Neural crest cell (in vitro differentiated cells): Measurements from ENCODE around the gene MON2. TPM values are rescaled to one million over a fixed set of nuclear protein-coding genes. Genes with fewer than 3 reads are reported as not detected.
A peak's percentile ranks its signal among the peaks of the same experiment; 100 is the strongest.

Experiments
- DNase-seq: peaks from one replicate; pipeline ENCODE4 v3.0.0; 2021; ENCODE audit warnings: low read depth, mixed read lengths, low spot score
- H3K27ac Mint-ChIP-seq: one replicate; pipeline ENCODE4 v1.8.0; 2021; ENCODE audit warnings: mild to moderate bottlenecking, mixed read lengths; ENCODE audit not compliant: unreplicated experiment
- H3K27me3 Mint-ChIP-seq: 2 replicates; pipeline ENCODE4 v1.8.0; 2021; ENCODE audit warnings: low read depth, mild to moderate bottlenecking, mixed read lengths
- H3K36me3 Mint-ChIP-seq: 2 replicates; pipeline ENCODE4 v1.8.0; 2021; ENCODE audit warnings: low read depth, mild to moderate bottlenecking, mixed read lengths
- H3K4me1 Mint-ChIP-seq: 2 replicates; pipeline ENCODE4 v1.8.0; 2021; ENCODE audit warnings: mixed read lengths
- H3K4me3 Mint-ChIP-seq: one replicate; pipeline ENCODE4 v1.8.0; 2021; ENCODE audit warnings: mild to moderate bottlenecking, mixed read lengths
- H3K9me3 Mint-ChIP-seq: 2 replicates; pipeline ENCODE4 v1.8.0; 2021; ENCODE audit warnings: mixed read lengths
- CTCF ChIP-seq: fragments of 200-600 bp; sonication (generic); conservative IDR thresholded peaks from 2 replicates; pipeline ENCODE4 v1.5.0; 2021; ENCODE audit warnings: antibody characterized with exemption, mild to moderate bottlenecking
- total RNA-seq: library from RNA; stranded (reverse); gene quantifications from 2 replicates; pipeline ENCODE4 v1.2.1, GENCODE V29; 2021

Gene MON2
- total RNA-seq, 1 donor from 2014 or later, result 40.1 TPM

GRCh38 chr12:62581288-62582064 lies 114.8 kb downstream of the MON2 start:
- H3K9me3 Mint-ChIP-seq, result no peaks in the 10 kb centered on the region
- H3K27me3 Mint-ChIP-seq, result no peaks in the 10 kb centered on the region
- H3K36me3 Mint-ChIP-seq, result no peaks in the 10 kb centered on the region
- H3K4me1 Mint-ChIP-seq, result peaks cover 24% of the 10 kb centered on the region
- no peak overlapping the region for H3K4me3 Mint-ChIP-seq
- no peak for DNase-seq
- H3K27ac Mint-ChIP-seq, result no peak overlapping the region
- peak; percentile 77 for TF ChIP-seq CTCF

GRCh38 chr12:62582065-62582366 lies 115.4 kb downstream of the MON2 start:
- Mint-ChIP-seq H3K27me3 (no peaks in the 10 kb centered on the region), H3K4me3 (no peak overlapping the region), H3K36me3 (no peaks in the 10 kb centered on the region), H3K4me1 (peaks cover 27% of the 10 kb centered on the region), H3K27ac (no peak overlapping the region), H3K9me3 (no peaks in the 10 kb centered on the region)
- DNase-seq, result no peak
- no peak for TF ChIP-seq CTCF

- H3K27ac Mint-ChIP-seq, result no peak overlapping the region
- TF ChIP-seq CTCF, result no peak
Observed at GRCh38 chr12:62584619-62585018, 118.0 kb downstream of the MON2 start.

GRCh38 chr12:62586850-62587249 lies 120.2 kb downstream of the MON2 start:
- no peak for TF ChIP-seq CTCF
- Mint-ChIP-seq H3K4me1 (peaks cover 36% of the 10 kb centered on the region), H3K27ac (no peak overlapping the region), H3K36me3 (no peaks in the 10 kb centered on the region), H3K4me3 (no peak overlapping the region), H3K9me3 (no peaks in the 10 kb centered on the region), H3K27me3 (no peaks in the 10 kb centered on the region)
- no peak for DNase-seq

More at GRCh38 chr12:62584619-62585018, 118.0 kb downstream of the MON2 start:
- no peaks in the 10 kb centered on the region for H3K27me3 Mint-ChIP-seq
- H3K36me3 Mint-ChIP-seq, result no peaks in the 10 kb centered on the region
- no peak for DNase-seq
- H3K4me1 Mint-ChIP-seq, result peaks cover 36% of the 10 kb centered on the region
- H3K9me3 Mint-ChIP-seq, result no peaks in the 10 kb centered on the region
- no peak overlapping the region for H3K4me3 Mint-ChIP-seq

GRCh38 chr12:62588916-62589315 lies 122.3 kb downstream of the MON2 start:
- no peak for TF ChIP-seq CTCF
- no peak for DNase-seq
- Mint-ChIP-seq H3K9me3 (no peaks in the 10 kb centered on the region), H3K27ac (no peak overlapping the region), H3K4me3 (no peak overlapping the region), H3K27me3 (no peaks in the 10 kb centered on the region), H3K36me3 (no peaks in the 10 kb centered on the region), H3K4me1 (peaks cover 23% of the 10 kb centered on the region)
